Esophagus muscularis mucosa (tissue), 4 donors: ENCODE measurements around the gene SGPP2. TPM values are rescaled to one million over a fixed set of nuclear protein-coding genes. Genes with fewer than 3 reads are reported as not detected.
"Not testable (repeated sequence)": the region's sequence is repeated elsewhere in the genome, so short reads cannot be mapped to it uniquely, and the experiment has no call there.

ENCODE experiments used
- DNase-seq: peaks from one replicate; pipeline ENCODE4 v3.0.0-alpha.2; 2017; ENCODE audit errors: extremely low spot score
- H3K27ac ChIP-seq, 4 donors: fragments of 200-600 bp; sonication (generic); replicated peaks in 1 of 4; 1 replicate in 3 of 4; 2 replicates in 1 of 4; pipeline ENCODE4 v1.5.1; 2016 to 2019; ENCODE audit warnings: mild to moderate bottlenecking in 1 of 4
- H3K27me3 ChIP-seq, 4 donors: fragments of 200-600 bp; sonication (generic); one replicate each; pipeline versions ENCODE4 v1.5.1 to v1.6.0; 2016 to 2019
- H3K36me3 ChIP-seq, 4 donors: fragments of 200-600 bp; sonication (generic); one replicate each; pipeline ENCODE4 v1.5.1; 2016 to 2019
- H3K4me1 ChIP-seq, 4 donors: fragments of 200-600 bp; sonication (generic); one replicate each; pipeline ENCODE4 v1.5.1; 2016 to 2019
- H3K4me3 ChIP-seq, 4 donors: fragments of 200-600 bp; sonication (generic); 1 replicate in 2 of 4; 2 replicates in 2 of 4; pipeline ENCODE4 v1.5.1; 2016 to 2019; ENCODE audit warnings: mild to moderate bottlenecking in 4 of 4, moderate library complexity in 1 of 4
- H3K9me3 ChIP-seq, 4 donors: fragments of 200-600 bp; sonication (generic); 1 replicate in 3 of 4; 2 replicates in 1 of 4; pipeline ENCODE4 v1.5.1; 2016 to 2019
- CTCF ChIP-seq, 3 experiments: fragments of 200-600 bp in 2 of 3; fragments of 450-650 bp in 1 of 3; sonication (generic) in 2 of 3; IDR thresholded peaks; one replicate each; pipeline ENCODE4 v1.5.1; 2017 to 2019; ENCODE audit warnings: antibody characterized with exemption in 3 of 3, mild to moderate bottlenecking in 2 of 3, moderate library complexity in 1 of 3
- EP300 ChIP-seq: sonication (generic); formaldehyde crosslinking; IDR thresholded peaks from one replicate; pipeline ENCODE4 v1.6.1; 2017; ENCODE audit warnings: antibody characterized with exemption
- POLR2A ChIP-seq: fragments of 450-650 bp; IDR thresholded peaks from one replicate; pipeline ENCODE4 v1.6.1; 2017; ENCODE audit warnings: antibody characterized with exemption, moderate library complexity, mild to moderate bottlenecking, low read depth
- POLR2AphosphoS5 ChIP-seq, 2 donors: sonication (generic); formaldehyde crosslinking; IDR thresholded peaks; one replicate each; pipeline ENCODE4 v1.6.1; 2017; ENCODE audit warnings: antibody characterized with exemption in 2 of 2
- WGBS: methylation state at CpG from one replicate; pipeline ENCODE4 v1.1.5; 2018; 5-methylcytosine and 5-hydroxymethylcytosine counted together
- intact Hi-C: fragments of 100-400 bp; cut with DNase I; formaldehyde crosslinking; loops from one replicate; pipeline ENCODE4 v1.15.1; 2023
- total RNA-seq, 4 donors: library from RNA; depleted of rRNA; stranded (reverse); fragments of >200 nt; gene quantifications; one replicate each; pipeline versions ENCODE4 v1.1.0 to v1.2.1, GENCODE V29; 2016

SGPP2 gene
- total RNA-seq, 4 donors from 2014 or later = 0.32 to 0.83 (median 0.52) TPM

GRCh38 chr2:222404151-222404905, 20.0 kb upstream of the SGPP2 start:
- Histone ChIP-seq H3K27me3 (no peaks in the 10 kb centered on the region), H3K9me3 (no peaks in the 10 kb centered on the region), H3K36me3 (no peaks in the 10 kb centered on the region), H3K4me3 (no peak overlapping the region), H3K27ac (no peak overlapping the region), H3K4me1 (peaks cover 0 to 7% (median 6%) of the 10 kb centered on the region in 4 donors)
- no peak for DNase-seq
- 40% methylated on average over 8 of the region's 8 CpGs for WGBS
- TF ChIP-seq CTCF (IDR thresholded peaks at IDR 0.05) (no peak), POLR2AphosphoS5 (IDR thresholded peaks at IDR 0.05) (no peak), EP300 (no peak), POLR2A (no peak)
- intact Hi-C loops = no loop called here

- intact Hi-C loops = no loop called here
- 86% methylated on average over 2 of the region's 2 CpGs for WGBS
- Histone ChIP-seq H3K36me3 (no peaks in the 10 kb centered on the region), H3K4me1 (no peaks in the 10 kb centered on the region), H3K4me3 (no peak overlapping the region), H3K27ac (no peak overlapping the region), H3K27me3 (no peaks in the 10 kb centered on the region), H3K9me3 (no peaks in the 10 kb centered on the region)
- TF ChIP-seq POLR2A (no peak), EP300 (no peak), CTCF (IDR thresholded peaks at IDR 0.05) (no peak), POLR2AphosphoS5 (IDR thresholded peaks at IDR 0.05) (no peak)
- DNase-seq = no peak
Measured at GRCh38 chr2:222408684-222409083, 15.7 kb upstream of the SGPP2 start.

GRCh38 chr2:222410534-222410933, 13.8 kb upstream of the SGPP2 start:
- Histone ChIP-seq H3K9me3 (no peaks in the 10 kb centered on the region), H3K36me3 (no peaks in the 10 kb centered on the region), H3K4me1 (no peaks in the 10 kb centered on the region), H3K27ac (no peak overlapping the region), H3K4me3 (no peak overlapping the region), H3K27me3 (no peaks in the 10 kb centered on the region)
- no peak for TF ChIP-seq EP300
- no peak for TF ChIP-seq CTCF (IDR thresholded peaks at IDR 0.05)
- no peak for TF ChIP-seq POLR2A
- no peak for TF ChIP-seq POLR2AphosphoS5 (IDR thresholded peaks at IDR 0.05)
- intact Hi-C loops = no loop called here
- WGBS = 74% methylated on average over 4 of the region's 4 CpGs
- no peak for DNase-seq

GRCh38 chr2:222412334-222412733, 12.0 kb upstream of the SGPP2 start:
- H3K27ac ChIP-seq, H3K4me1 ChIP-seq, H3K9me3 ChIP-seq, H3K27me3 ChIP-seq, H3K4me3 ChIP-seq, H3K36me3 ChIP-seq, intact Hi-C loops, DNase-seq: not testable (repeated sequence)
- 92% methylated on average over 2 of the region's 2 CpGs for WGBS

- no peak overlapping the region for H3K27ac ChIP-seq
- WGBS = 92% methylated on average over 1 of the region's 1 CpG
- TF ChIP-seq POLR2AphosphoS5 (IDR thresholded peaks at IDR 0.05) (no peak), CTCF (IDR thresholded peaks at IDR 0.05) (no peak), POLR2A (no peak), EP300 (no peak)
- no peak overlapping the region for H3K4me3 ChIP-seq
- no peak for DNase-seq
- no peaks in the 10 kb centered on the region for H3K9me3 ChIP-seq
- no peaks in the 10 kb centered on the region for H3K36me3 ChIP-seq
- H3K27me3 ChIP-seq = no peaks in the 10 kb centered on the region
- intact Hi-C loops = no loop called here
- no peaks in the 10 kb centered on the region for H3K4me1 ChIP-seq
Measured at GRCh38 chr2:222413295-222413911, 10.9 kb upstream of the SGPP2 start.
